ENCODE data around the gene EFHC1.

- TF ChIP-seq POLR2AphosphoS5 (IDR thresholded peaks at IDR 0.05; ENCODE audit: borderline replicate concordance, low read depth, low read length) (no peak), EZH2 (IDR thresholded peaks at IDR 0.05) (no peak)
Observed at GRCh38 chr6:52537001-52537753, 117.0 kb downstream of the EFHC1 start.

Measured in SK-N-MC (cell line).